Activated CD8-positive, alpha-beta memory T cell treated with anti-CD3 and anti-CD28 coated beads, Interleukin-2, amount 50 U/mL, for 1 hour (primary cell): ENCODE results near the gene CYTH3.

Experiments used
- DNase-seq: peaks from one replicate; pipeline ENCODE4 v3.0.0-alpha.2; 2020; ENCODE audit errors: extremely low read depth

The CYTH3 gene

DNA sequence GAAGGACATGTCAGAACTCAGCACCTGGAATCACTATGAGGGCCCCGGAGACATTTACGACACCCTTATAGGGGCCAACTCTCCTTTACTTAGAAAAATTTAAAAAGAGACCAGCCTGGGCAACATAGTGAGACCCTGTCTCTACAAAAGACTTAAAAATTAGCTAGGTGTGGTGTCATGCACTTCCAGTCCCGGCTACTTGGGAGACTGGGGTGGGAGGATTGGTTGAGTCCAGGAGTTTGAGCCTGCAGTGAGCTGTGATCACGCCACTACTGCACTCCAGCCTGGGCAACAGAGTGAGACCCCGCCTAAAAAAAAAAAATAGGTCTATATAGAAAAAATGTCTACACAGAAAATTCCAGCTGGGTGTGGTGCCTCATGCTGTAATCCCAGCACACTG is 7.5 kb upstream of the CYTH3 start:
- DNase-seq = no peak

DNA sequence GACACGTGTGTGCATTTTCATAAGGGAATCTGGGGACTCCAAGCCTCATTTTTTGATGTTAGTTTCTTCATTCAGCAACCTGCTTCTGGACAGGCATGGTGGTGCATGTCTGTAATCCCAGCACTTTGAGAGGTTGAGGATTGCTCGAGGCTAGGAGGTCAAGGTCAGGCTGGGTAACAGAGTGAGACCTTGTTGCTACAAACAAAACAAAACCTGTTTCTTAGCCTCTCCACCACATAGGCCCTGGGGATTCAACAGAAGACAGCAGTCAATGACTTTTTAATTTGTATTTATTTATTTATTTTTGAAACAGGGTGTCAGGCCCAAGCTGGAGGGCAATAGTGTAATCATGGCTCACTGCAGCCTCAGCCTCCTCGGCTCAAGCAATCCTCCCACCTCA is 6.9 kb upstream of the CYTH3 start:
- no peak for DNase-seq

DNA sequence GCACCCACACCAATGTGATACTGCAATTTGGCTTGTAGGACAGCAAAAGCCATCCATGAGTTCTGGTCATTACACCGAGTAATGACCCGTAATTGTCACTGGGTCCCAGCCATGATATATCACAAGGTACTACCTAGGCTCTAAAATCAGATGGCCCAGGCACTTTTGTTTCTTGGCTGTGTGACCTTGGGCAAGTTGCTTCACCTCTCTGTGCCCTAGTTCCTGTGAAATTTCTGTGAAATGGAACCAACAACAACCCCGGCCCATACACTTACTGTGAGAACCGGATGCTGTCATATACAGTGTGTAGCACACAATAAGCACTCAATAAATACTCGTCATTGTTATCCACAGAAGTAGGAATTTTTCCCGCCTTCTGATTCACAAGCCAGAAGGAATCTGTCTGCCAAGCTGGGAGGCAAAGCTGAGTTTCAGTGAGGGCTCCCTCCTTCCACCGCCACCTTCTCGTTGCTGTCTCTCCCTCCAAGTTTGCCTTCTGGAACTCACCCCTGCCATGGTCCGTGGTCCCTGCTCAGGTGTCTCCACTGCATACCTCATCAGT is 6.4 kb upstream of the CYTH3 start:
- DNase-seq = no peak

DNA sequence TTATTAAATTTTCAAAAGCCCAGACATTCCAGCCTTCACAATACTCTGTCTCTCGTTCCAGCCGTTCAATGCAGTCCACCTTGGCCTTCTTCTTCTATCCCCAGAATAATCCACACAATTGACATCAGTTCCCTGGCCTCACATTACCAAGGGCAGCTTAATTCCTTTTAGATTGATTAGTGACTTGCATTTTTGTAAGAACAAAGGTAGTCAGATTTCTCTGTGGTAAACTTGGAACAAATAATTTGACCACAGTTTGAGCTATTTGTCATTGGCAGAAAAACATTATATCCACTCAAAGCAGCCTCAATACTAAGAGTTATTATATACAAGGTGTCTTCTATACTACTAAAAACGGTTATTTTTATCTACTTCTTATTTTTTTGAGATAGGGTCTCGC is 5.1 kb upstream of the CYTH3 start:
- no peak for DNase-seq

DNA sequence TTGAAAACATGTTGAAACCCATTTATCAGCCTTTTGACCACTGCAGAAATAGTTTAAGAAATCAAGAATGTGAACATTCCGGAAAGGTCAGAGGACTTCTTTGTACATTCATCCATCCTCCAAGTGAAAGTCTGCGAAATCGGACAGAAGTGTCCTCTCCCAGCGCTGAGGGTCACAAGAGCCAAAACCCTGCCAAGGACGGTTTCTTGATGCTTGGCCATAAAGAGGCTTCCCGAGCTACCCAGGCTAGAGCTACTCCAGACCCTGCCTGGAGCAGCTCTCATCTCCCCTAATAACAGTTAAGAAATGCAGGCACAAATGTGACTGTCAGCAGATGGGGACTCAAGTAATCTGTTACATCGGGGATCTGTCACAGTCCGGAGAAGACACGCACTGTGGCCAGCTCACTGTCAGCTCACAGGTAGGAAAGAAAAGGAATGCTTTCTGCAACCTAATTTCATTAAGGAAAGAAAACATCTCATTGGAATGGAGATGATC is 4.5 kb upstream of the CYTH3 start:
- DNase-seq = no peak

DNA sequence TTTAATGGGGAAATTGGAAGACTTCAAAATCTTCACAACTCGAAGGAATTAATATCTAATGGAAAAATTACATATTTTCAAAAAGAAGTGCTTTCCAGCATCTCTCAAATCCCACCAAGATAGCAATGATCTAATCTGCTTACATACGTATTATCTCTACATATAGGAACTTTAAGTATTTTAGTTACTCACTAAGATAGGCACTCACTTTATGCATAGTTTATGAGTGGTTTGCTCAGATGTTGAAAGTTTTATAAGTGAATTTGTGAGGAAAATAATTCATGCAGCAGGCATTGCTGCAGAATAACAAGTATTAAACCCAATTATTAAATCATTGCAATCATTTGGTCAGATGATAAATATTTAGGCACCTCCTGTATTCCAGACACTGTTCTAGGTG is 2.3 kb upstream of the CYTH3 start:
- no peak for DNase-seq

DNA sequence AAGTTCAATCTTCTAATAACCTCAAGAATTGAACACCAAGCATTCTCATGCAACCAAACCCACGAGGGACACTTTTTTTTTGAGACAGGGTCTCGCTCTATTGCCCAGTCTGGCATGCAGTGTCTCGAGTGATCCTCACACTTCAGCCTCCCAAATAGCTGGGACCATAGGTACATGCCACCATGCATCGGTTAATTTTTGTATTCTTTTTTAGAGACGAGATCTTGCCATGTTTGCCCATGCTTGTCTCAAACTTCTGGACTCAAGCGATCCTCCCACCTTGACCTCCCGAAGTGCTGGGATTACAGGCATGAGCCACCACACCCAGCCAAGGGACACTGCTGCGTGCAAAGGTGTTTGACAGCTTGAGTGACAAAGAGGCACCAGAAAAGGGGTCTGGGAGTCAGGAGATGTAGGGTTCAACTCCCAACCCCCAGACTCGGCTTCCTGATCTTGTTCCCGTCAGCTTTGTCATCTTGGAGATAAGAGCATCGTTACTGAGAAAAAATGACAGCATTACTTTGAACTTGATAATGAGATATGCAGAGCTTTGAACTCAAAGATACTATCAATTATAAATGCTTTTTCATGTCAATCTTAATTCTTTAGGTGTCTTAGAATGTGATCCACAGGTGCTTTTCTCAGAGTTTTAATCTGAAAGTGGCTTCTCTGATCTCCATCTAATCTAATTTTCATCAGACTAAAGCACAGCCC is 1.6 kb upstream of the CYTH3 start:
- DNase-seq = no peak

DNA sequence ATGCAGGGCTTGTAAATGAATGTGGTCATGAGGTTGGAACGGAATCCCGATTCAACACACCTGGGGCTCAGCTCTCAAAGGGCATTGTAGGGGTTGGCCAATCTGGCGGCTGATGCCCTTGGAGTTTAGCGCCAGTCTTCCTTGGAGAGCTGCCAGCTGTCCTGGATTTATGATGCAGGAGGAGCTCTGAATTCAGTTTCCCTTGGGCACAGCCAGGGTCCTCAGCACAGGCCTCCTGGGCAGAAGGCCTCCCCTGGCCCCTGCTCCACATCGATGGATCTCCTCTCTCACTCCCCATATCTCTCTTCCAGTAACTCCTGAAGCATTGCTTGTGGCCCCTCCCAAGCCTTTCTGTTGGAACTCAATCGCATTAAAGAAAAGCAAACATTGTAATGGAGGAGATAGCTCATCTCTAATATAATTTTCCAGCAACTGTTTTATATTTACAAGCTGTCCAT is 985 bp upstream of the CYTH3 start:
- no peak for DNase-seq

DNA sequence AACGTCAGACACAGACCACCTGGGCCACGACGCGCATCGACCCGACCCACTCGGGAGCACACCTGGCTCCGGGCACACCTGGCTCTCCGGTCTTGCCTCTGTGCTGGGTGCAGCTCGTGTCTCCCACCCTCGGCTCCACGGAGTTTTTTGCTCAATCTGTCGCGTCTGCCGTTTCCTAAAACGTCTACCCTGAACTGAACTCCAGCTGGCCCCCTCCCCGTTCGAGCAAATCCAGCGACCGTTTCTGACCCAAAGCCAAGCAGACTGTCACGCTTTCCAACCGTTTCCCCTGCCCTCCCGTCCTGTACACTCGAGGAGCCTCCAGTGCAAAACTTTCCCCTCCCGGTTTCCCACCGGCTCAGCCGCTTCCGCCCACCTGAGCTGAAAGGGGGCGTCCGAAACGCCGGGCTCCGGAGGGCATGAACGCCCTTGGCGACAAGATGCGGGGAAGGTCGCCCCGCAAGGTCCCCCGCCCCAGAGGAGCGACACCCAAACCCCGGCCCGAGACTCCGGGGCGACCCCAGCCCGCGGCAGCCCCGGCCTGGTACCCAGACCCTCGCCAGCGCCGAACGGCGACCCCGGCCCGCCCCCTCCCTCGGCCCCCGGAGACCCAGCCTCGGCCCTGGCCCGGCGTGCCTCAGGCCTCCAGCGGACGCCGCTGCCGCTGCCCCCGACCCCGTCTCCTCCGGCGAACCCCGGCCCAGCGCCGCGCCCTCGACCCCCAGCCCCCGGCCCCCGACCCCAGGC is 557 bp downstream of the CYTH3 start:
- no peak for DNase-seq

DNA sequence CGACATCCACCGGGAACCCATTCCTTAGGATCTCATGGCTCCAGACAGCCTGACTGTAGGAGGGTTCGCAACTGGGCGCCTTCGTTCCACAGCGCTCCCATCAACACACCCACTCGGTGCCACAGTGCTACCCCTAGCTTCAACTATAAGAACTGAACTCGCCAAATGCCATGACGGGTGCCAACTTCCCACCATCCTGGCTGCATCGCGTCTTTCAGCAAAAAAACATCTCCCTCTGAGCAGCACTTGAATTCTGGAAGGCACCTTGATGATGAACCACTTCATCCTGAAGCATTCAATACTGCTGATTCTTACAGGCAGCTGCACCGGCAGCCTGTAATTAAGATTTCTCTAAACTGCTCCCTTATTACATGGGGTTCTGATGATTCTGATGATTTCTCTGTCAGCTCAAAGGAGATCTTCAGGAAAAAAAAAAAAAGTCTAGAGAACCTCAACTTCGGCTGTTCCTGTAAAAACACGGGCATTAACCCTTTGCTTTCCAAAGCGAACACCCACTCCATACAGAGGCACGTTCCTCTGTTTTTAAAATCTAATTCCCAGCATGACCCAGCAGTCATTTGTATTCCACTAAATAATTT is 1.3 kb downstream of the CYTH3 start:
- no peak for DNase-seq

DNA sequence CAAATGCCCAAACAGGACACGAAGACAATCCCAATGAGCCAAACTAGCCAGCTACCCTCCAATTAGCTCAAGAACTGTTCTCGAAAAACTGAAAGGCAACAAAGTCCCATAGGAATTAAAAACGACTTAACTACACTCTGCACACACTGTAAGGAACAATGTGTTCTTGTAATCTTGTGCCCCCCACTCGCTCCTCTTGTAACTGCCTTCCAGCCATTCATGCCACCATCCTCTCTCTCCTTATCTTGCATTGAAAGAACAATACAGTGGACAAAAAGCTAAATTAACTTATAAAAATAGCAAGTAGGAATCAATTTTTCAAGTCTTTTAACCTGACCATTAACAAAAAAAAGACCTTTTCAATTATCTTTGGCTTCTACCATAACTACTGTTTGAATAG is 2.9 kb downstream of the CYTH3 start:
- DNase-seq = no peak

DNA sequence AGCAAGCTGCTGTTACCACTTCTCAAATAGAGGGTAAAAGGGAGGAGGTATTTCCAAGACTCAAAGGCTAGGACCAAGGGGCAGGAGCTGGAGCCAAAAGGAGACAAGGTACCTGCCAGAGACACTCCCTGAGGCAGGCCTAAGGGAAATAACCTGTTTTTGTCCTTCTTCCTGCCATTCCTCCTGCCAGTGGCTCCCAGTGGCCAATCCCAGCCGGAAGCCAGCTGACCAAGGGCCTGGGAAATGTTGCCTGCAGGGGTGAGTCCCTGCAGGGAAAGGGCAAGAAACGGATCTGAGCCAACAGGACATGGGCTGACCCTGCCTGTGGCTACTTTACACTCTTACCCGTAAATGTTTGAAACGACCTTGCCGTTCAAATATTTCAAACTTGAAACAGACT is 3.5 kb downstream of the CYTH3 start:
- DNase-seq = no peak

DNA sequence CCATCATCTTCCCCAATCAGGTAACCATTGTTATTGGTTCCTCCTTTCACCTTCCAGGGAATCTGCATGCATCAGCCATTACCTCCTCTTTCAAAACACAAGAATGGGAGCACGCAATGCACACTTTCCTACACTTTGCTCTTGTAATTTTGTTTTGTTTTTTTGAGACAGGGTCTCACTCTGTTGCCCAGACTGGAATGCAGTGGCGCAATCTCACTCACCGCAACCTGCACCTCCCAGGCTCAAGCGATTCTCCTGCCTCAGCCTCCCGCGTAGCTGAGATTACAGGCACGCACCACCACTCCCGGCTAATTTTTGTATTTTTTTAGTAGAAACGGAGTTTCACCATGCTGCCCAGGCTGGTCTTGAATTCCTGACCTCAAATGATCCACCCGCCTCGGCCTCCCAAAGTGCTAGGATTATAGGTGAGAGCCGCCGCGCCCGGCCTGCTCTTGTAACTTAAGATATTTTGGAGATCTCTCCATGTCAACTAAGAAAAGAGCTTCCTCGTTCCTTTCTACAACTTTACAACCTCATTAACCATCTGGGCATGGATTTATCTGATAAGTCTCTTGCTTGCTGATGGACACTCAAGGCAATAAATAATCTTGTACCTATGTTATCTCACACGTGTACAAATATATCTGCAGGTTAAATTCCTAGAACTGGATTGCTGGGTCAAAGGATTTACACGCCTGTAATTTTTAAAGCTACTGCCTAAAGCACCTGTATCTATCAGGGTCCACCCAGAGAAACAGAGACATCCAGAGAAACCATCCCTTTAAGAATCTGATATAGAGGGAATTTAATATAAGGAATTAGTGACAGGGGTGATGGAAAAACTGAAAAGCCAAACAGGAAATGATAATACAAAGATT is 4.2 kb downstream of the CYTH3 start:
- DNase-seq = no peak

DNA sequence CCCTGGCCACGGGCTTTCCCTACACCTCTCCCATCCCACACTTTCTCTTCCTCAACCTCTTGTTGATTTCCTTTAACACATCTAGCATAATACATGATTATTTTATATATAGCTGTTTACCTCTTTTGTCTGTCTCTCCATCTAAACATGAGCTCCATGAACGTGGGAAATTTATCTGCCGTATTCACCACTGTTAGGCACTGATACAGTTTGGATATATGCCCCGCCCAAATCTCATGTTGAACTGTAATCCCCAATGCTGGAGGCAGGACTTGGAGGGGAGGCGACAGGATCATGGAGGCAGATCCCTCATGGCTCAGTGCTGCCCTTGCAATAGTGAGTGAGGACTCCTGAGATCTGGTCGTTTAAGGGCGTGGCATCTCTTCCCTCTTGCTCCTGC is 5.7 kb downstream of the CYTH3 start:
- no peak for DNase-seq

DNA sequence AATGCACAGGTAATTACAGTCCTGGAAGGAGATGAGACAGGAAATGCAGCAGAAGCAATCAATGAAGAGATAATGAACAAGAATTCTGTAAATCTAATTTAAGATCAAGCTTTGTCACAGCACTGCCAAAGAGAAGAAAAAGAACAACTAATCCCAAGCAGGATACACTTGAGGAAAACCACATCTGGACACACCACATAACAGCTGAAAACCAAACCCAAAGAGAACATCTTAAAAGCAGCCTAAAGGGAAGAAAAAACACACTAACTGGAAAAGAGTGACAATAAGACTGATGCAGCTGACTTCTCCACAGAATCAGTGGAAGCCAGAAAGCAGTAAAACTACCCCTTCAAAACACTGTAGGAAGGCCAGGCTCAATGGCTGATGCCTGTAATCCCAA is 10.2 kb downstream of the CYTH3 start:
- DNase-seq = no peak

DNA sequence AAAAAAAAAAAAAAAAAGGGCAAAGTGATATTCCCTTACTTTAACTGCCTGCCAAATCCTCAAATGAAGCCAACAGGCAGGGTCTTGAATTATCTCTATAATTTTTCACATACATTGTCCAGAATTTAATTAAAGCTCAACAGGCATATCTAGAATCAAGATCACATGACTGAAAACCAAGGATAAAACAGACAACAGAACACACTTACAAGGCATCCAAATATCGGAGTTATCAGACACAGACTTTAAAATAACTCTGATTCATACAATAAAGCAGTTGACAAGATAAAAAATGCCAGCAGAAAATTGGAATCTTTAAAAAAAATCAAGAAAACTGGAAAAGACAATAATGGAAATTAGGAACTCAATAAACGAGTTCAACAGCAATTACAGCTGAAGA is 10.7 kb downstream of the CYTH3 start:
- DNase-seq = no peak

DNA sequence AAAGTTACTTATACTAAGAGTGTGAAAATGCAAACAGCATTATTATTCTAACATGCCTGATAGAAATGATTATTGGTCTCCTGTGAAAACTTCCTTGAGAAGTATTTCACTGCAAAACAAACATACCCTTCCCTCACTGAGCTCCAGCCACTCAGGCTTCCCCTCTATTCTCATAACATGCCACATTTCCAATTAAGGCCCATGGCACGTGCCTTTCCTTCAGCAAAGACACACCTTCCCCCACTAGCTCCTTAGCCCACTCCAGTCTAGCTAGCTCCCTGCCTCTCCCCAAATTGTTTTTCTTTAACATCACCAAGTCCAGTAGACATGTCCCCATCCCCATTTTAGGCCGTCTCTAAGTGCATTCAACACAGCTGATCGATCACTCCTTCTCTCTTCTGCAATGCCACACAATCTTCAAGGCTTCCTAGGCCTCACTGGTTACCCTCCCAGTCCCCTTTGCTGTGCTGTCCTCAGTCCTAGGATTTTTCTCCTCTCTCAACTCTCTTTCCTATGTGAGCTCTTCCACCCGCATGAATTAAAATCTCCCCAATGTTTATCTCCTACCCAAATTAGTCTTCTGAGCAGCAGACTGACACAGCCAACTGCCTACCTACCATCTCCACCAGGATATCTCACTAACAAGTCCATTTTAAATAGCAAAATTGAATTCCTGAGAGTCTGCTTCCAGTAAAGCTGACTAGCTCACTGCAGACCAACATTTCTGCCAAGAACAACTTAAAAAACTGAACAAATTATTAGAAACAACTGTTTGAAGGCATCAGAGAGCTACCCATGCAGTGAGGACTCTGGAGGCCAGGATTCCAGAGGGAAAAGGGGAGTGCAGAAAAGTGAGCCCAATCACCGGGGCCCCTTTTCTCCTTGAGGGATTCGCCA is 11.9 kb downstream of the CYTH3 start:
- no peak for DNase-seq

DNA sequence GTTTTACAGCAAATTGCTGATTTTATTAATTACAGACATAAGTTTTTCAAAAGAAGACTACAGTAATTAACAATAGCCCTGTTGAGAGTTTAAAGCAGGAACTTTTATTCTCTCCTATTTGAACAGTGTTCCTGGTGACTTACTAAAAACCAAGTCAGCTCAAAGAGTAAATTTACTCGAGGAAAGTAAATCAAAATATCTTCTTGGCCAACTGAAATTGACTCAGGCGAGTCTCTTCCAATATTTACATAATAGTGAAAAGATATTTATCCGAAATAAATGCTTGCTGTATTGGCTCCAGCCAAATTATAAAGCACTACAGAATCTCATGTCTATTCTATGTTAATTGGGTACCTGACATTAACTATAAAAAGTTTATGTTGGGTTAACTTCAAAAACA is 13.2 kb downstream of the CYTH3 start:
- DNase-seq = no peak

DNA sequence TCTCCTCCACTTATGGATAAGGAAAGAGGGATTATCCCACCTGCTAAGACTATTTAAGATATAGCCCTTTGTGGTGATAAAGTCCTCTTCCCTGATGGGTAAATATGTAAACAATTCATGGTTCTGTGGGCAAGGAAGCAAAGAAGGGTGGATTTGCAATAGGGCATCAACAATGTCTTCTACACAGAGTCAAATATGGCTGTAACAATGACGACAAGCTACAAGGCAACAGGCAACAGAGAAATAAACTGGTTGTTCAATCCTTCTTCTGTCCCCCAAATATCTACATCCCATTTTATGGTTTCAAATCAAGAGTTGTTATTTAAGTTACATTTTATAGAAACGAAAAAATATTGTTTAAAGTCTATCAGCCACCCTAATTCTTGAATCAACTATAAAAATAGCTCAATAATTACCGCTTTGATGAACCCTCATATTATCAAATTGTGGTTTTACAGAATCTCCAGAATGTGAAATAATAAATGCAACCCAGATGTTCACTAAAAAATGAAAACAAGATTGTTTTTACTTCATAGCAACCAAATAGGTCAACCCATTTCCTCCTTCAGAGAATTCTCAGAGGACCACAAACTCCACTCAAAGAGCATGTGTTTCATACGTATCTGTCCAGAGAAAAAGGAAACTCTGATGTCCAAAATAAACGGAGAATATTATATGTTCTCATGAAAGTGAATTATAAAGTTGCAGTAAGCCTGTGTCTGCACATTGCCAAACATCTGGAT is 13.8 kb downstream of the CYTH3 start:
- no peak for DNase-seq

DNA sequence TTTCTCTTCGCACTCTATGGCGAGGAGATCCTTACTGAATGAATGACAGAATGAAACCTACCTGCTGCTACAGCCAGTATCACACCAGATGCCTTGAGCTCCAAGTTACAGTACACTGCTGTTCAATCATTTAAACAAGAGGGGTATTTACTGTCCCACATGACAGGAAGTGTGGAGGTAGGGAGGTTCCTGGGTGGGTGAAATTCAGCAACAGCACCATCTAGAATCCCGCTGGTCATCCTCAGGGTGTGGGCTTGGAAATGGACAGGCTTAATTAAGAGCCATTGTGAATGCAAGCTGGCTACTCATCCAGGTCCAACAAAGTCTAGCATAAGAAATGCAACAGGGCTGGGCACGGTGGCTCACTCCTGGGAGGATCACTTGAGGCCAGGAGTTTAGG is 14.7 kb downstream of the CYTH3 start:
- DNase-seq = no peak
